Activated CD8-positive, alpha-beta memory T cell treated with anti-CD3 and anti-CD28 coated beads, Interleukin-2, amount 50 U/mL, for 4 hours (primary cell): Measurements from ENCODE around the gene ZNF536.
"Not testable (repeated sequence)": the region's sequence is repeated elsewhere in the genome, so short reads cannot be mapped to it uniquely, and the experiment has no call there.

Experiments used
- DNase-seq: peaks from one replicate; pipeline ENCODE4 v3.0.0-alpha.2; 2020

Gene ZNF536

DNA sequence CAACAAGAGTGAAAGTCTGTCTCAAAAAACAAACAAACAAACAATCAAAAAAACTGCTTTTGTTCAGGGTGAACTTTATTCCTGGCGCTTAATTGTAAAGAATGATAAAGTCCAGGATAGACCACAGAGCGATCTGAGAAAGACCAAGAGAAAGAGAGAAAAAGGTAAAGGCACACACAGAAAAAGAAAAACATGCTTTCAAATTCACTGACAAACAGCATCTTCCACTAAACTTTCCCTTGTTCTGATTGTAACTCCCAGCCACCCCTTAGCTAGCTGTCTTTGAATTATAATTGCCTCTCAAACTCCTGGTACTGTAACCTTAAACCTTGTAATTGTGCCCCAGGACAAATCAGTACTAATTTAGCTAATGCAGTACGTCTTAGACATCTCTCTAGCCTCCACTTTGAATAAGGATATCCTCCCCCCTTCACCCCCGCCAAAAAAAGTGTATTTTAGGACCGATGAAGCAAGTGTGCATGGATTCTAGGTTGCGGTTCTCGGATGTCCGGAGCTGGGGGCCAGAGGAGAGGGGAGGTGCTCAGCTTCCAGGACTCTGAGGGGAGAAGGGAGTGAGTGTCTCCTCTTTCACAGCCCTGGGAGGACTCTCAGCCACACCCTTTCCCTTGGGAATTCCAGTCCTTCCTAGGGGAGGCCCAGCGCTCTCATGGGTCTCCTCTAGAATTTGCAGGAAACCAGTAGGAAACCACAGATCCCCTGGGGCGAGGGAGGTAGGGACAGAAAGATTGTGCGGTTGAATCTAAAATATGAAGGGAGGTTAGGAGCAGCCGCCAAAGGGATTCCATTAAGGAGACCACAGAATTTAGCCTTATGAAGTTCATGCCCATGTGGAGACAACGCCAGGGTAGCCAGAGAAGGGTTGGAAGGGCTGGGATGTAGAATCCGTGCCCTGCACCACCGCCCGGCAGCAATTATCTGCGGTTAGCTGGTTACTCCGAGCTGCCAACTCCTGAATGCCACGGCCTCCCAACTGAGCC lies 19.7 kb downstream of the ZNF536 start:
- DNase-seq = no peak

GRCh38 chr19:30393046-30393445 lies 20.9 kb downstream of the ZNF536 start:
- no peak for DNase-seq

- no peak for DNase-seq
These were observed 21.7 kb downstream of the ZNF536 start for GRCh38 chr19:30393729-30394480.

DNA sequence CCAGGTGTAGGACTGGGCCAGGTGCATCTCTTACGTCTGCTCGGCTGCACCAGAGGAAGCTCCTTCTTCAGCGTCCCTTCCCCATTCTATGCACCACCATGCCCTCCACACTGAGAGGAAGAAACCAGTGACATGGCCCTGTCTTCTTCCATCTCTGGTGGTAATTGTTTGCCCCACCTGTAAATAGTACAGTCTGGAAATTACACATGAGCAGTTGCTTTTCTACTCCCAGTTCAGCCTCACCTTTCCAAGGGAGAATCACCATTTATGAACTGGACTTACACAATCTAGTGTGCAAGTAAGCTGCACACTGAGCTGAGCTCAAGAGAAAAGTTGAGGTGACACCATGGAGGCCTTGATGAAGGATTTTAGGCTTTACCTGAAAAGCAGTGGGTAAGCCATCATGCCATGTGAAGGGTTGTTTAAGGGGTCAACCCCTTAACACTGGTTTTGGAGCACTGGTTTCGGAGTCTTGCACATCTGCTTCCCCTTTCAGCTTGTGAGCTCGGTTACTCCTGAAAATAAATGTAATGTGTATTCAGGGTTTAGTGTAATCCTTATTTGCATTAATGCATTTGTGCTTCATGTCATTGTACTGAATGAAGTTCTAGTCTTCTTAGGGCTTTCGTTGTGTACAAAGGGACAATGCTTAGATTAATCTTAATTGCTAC lies 22.4 kb downstream of the ZNF536 start:
- DNase-seq = no peak

DNA sequence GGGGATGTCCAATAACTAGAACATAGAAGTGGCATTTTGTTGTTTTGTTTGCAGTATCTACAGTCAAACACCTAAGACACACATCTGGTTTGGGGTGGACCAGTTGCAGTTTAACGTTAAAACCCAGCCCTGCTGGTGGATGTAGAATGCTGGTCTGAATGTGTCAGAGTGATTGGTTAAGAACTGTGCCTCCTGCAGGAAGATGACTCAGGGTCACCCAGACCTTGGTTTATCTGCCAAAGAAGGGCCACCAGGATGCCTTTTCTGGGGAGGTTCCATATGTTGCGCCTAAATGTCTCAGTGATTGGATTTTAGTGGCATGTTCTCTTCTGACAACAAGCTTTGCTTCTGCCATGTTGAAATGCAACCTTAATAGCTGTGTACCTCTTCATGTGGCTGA lies 23.1 kb downstream of the ZNF536 start:
- no peak for DNase-seq

GRCh38 chr19:30398539-30398938 lies 26.4 kb downstream of the ZNF536 start:
- not testable (repeated sequence) for DNase-seq

DNA sequence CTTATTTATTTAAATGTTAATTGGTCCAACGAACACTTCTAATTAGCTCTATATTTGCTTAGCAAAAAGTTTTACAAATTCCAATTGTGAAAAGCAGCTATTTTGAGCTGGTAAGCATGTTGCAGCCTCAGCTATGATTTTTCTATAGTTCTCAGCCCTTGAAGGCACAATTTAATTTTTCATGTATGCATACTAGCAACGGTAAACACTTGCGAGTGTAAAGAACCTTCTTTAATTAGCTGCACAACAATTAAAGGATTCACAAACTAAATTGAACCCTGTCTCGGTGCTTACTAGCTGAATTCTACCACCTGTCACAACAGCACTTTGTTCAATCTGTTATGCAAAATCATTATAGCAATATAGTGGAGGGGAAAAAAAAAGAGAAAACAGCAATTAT lies 29.8 kb downstream of the ZNF536 start:
- no peak for DNase-seq

DNA sequence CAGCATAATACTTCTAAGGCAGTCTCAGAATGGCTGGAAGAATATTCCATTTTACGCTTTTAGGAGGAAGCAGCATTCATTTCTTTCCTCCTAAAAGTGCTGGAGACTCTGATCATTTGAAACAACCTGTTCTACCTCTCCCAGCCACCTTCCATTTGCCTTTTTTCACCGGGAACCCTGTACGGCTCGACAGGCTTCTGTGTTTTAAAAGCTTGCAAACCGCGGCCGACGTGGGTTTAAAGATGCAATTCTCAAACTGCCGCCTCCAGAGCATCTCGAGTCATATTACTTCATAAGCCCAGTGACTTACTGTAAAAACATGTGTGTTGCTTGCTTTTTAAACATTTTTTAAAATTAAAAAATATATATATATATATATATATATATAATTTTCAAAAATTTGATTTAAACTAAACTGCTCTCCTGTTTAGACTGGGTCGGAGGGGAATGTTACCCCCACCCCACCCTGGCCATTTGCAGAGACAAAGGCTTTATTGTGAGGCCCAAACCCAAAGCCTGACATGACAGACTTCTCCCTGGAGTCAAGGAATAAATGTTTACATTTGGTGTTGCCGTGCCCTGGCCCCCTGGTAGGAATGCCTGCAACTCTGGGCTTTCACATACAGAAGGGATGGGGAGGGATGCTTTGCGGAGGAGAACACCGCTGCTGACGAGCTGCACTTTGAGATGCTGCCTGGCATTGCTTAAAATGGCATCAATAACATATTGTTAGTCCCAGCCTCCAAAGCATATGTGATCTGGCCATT lies 30.4 kb downstream of the ZNF536 start:
- DNase-seq = no peak

- DNase-seq = no peak
These were observed 31.2 kb downstream of the ZNF536 start for GRCh38 chr19:30403203-30403985.

GRCh38 chr19:30406220-30407067 lies 34.3 kb downstream of the ZNF536 start:
- no peak for DNase-seq

- DNase-seq = no peak
These were observed 35.0 kb downstream of the ZNF536 start for GRCh38 chr19:30407068-30407709.

- DNase-seq = no peak
These were observed 36.6 kb downstream of the ZNF536 start for GRCh38 chr19:30408734-30409301.

DNA sequence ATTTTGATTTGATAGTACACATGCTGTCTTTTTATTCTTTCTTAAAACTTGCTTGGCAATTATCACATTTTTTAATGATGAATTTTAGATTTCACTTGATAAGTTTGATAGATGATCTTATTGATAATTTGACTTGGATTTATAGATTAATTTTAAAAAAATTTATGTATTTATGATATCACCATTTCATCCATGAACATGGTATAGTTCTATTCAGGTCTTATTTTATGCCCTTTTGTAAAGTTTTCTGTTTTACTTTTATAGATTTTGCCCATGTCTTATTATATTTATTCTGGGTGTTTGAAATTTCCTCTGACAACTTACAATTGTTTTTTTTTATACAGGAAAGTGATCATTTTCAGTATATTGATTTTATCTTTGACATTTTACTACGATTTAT lies 39.5 kb downstream of the ZNF536 start:
- DNase-seq = no peak

DNA sequence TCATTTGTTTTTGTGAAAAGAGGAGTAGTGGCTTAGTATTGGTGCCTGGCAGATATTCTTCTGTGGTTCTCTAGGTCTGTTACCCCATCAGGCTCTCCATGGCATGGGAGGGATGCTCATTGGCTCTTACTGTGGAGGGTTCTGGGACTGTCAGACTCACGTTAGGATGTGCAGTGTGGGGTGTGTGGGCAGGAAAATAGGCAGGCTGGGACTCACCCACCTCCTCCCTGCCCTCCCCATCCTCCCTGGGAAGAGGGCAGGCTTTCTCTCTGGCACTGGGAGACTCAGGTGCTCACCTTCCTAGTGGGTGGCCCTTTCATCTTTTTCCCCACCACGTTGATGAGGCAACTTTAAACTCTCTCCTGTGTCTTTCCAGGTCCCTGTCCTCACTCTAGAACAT lies 44.2 kb downstream of the ZNF536 start:
- no peak for DNase-seq

GRCh38 chr19:30417166-30417565 lies 45.0 kb downstream of the ZNF536 start:
- not testable (repeated sequence) for DNase-seq

DNA sequence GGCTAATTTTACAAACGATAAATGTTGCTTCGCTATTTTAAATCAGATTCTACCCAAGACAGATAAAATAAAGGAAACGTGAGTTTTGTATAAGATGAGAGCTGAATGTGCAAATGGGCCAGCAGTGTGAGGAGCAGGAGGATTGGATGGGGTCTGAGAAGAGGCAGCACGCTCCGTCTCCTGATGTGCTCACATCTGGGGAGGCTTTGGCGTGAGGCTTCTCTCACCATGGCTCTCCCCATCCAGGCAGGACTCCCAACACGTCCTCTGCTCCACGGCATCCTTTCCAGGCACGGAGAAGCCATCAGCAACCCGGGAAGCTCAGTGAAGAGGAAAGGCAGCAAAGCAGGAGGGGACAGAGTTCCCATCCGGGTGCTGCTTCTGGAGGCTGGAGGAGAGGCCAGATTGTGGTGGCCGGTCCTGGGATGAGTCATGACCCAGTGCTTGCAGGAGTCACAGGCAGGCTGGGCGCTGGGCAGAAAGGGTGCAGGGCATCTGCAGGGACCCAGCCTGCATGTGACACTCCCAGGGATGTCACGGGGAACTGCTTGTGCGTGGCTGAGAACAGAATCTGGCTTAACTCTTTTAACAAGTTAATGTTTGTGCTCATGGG lies 47.5 kb downstream of the ZNF536 start:
- no peak for DNase-seq

DNA sequence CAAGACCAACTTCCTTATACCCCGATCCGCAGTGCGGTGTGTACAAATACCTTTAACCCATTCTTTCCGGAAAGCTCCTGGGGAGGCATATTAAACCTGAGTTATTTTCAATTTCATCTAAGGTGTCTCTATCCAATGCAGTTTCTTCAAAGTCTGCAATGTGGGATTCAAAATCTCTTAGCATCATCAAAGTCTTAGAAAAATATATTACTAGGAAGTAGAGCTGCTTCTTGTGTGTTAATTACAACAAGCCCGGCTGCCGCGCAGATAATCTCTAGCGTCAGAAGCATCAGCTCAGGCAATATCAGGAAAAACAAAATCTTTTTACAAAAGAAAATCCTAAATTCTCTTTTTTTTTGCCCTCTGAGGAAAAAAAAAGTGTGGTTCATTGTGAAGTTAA lies 48.1 kb downstream of the ZNF536 start:
- DNase-seq = no peak

DNA sequence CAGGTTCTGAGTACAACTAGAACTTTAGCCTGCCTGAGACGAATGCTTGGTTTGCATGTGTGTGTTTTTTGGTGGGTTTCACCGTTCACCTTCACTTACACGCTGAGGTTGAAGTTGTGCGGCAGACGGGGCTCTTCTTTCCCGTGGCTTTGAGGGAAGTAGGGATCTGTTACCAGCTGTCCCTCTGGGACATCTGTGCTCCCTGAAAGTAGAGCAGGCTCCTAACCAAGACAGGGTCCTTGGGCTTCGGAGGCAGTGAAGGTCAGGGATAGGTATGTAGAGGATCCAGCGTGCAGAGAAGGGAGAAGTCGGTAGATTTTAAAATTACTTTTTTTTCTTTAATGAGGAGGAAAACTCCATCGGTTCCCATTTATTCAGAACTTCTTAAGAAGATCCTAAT lies 48.7 kb downstream of the ZNF536 start:
- no peak for DNase-seq

GRCh38 chr19:30421571-30421970 lies 49.4 kb downstream of the ZNF536 start:
- no peak for DNase-seq
